H1 (cell line): ENCODE measurements around the gene SLC2A4. TPM values are rescaled to one million over a fixed set of nuclear protein-coding genes. Genes with fewer than 3 reads are reported as not detected.

Source experiments
- CHD2 ChIP-seq: IDR thresholded peaks from 2 replicates; pipeline ENCODE4 v1.6.1; 2012; ENCODE audit warnings: low read length, improper control_type of control experiment
- CHD7 ChIP-seq: fragments of 300-600 bp; sonication (generic); IDR thresholded peaks from 2 replicates; pipeline ENCODE4 v1.7.1; 2012; ENCODE audit warnings: low read length, moderate library complexity, mild to moderate bottlenecking, inconsistent platforms; ENCODE audit not compliant: insufficient replicate concordance
- GABPA ChIP-seq: IDR thresholded peaks from 2 replicates; pipeline ENCODE4 v1.6.1; 2011; ENCODE audit warnings: mild to moderate bottlenecking, low read length, moderate library complexity, borderline replicate concordance; ENCODE audit not compliant: insufficient read depth
- JUND ChIP-seq: IDR thresholded peaks from 2 replicates; pipeline ENCODE4 v1.6.1; 2011; ENCODE audit warnings: mild to moderate bottlenecking, improper control_type of control experiment, low read length
- KDM1A ChIP-seq: fragments of 200-600, 300-600 bp; sonication (generic); IDR thresholded peaks from 2 replicates; pipeline ENCODE4 v1.7.1; 2016; ENCODE audit warnings: mild to moderate bottlenecking, low read length, borderline replicate concordance
- NRF1 ChIP-seq: IDR thresholded peaks from 2 replicates; pipeline ENCODE4 v1.6.1; 2011; ENCODE audit warnings: mild to moderate bottlenecking, low read depth, low read length, improper control_type of control experiment
- RFX5 ChIP-seq: IDR thresholded peaks from 2 replicates; pipeline ENCODE4 v1.6.1; 2011; ENCODE audit warnings: low read depth, low read length, improper control_type of control experiment, borderline replicate concordance
- RNF2 ChIP-seq: fragments of 200-900, 300-1000 bp; sonication (generic); IDR thresholded peaks from 2 replicates; pipeline ENCODE4 v1.7.1; 2016; ENCODE audit warnings: borderline replicate concordance, low read depth, mild to moderate bottlenecking, antibody characterized with exemption, low read length; ENCODE audit not compliant: poor library complexity, severe bottlenecking; ENCODE audit errors: missing control alignments
- SIN3A ChIP-seq, 2 experiments: IDR thresholded peaks in 1 of 2; conservative IDR thresholded peaks in 1 of 2; 2 replicates each; pipeline ENCODE4 v1.6.1; 2011 to 2012; ENCODE audit warnings: low read length in 2 of 2, improper control_type of control experiment in 1 of 2, low read depth in 1 of 2, mild to moderate bottlenecking in 1 of 2
- polyA plus RNA-seq, 7 experiments: library from polyadenylated mRNA; depleted of rRNA in 3 of 7; stranded (reverse) in 5 of 7; unstranded in 2 of 7; fragments of >200 nt in 5 of 7; fragments of 200-250 nt in 2 of 7; gene quantifications; 1 replicate in 5 of 7; 2 replicates in 1 of 7; 4 replicates in 1 of 7; pipeline versions ENCODE4 v1.2.1 to v1.2.3, GENCODE V29; 2011 to 2013; ENCODE audit warnings: missing spikeins in 2 of 7, mixed read lengths in 2 of 7
- total RNA-seq: library from RNA; stranded (reverse); fragmentation: NEBNext Ultra II Directional; extraction: Animal tissue kit (Norgen Biotek cat#: 25700); gene quantifications from 2 replicates; pipeline ENCODE4 v1.2.1, GENCODE V29; 2021

SLC2A4 gene
- total and polyA plus RNA-seq, 2 of the 8 experiments (the other 6 are each of a cell fraction or from before 2014, with no cell fraction given): 5.7 to 6.9 TPM

- TF ChIP-seq CHD7: no peak
- TF ChIP-seq KDM1A: no peak
- no peak for TF ChIP-seq JUND
- no peak for TF ChIP-seq RFX5
- no peak for TF ChIP-seq GABPA
- TF ChIP-seq NRF1: peak; percentile 17
- TF ChIP-seq RNF2: no peak
- TF ChIP-seq SIN3A (conservative IDR thresholded peaks at IDR 0.05 in 1 of 2, IDR thresholded peaks at IDR 0.05 in 1 of 2; ENCODE audit: low read depth in 1 of 2, low read length in 2 of 2): peak; percentile 95 to 97
- TF ChIP-seq CHD2: peak; percentile 21; the same call in 1 of the 2 replicates
Observed at GRCh38 chr17:7234083-7234951, 47.2 kb upstream of the SLC2A4 start, which contains the start of gene DVL2 (continued).
